Duodenal mucosa (tissue), 2 donors: ENCODE results near the gene KDM7A.

Experiments
- H3K27ac ChIP-seq: one replicate; pipeline ENCODE4 v1.7.0; 2013; ENCODE audit warnings: low read depth, low read length
- H3K27me3 ChIP-seq, 2 donors: one replicate each; pipeline ENCODE4 v1.7.0; 2013; ENCODE audit warnings: low read length in 2 of 2, control low read depth in 1 of 2; ENCODE audit not compliant: insufficient read depth in 2 of 2, control insufficient read depth in 1 of 2
- H3K36me3 ChIP-seq, 2 donors: one replicate each; pipeline ENCODE4 v1.7.0; 2013; ENCODE audit warnings: low read length in 2 of 2, control low read depth in 1 of 2; ENCODE audit not compliant: insufficient read depth in 2 of 2, control insufficient read depth in 1 of 2
- H3K4me1 ChIP-seq, 2 donors: one replicate each; pipeline ENCODE4 v1.7.0; 2013; ENCODE audit warnings: low read length in 2 of 2, control low read depth in 1 of 2; ENCODE audit not compliant: insufficient read depth in 2 of 2, control insufficient read depth in 1 of 2
- H3K4me3 ChIP-seq, 2 donors: one replicate each; pipeline ENCODE4 v1.7.0; 2013; ENCODE audit warnings: low read length in 2 of 2, low read depth in 1 of 2
- H3K9ac ChIP-seq, 2 donors: one replicate each; pipeline ENCODE4 v1.7.0; 2013; ENCODE audit warnings: low read length in 2 of 2, low read depth in 1 of 2
- H3K9me3 ChIP-seq, 2 donors: one replicate each; pipeline ENCODE4 v1.7.0; 2013; ENCODE audit warnings: low read length in 2 of 2, control low read depth in 1 of 2; ENCODE audit not compliant: control insufficient read depth in 1 of 2

KDM7A gene

DNA sequence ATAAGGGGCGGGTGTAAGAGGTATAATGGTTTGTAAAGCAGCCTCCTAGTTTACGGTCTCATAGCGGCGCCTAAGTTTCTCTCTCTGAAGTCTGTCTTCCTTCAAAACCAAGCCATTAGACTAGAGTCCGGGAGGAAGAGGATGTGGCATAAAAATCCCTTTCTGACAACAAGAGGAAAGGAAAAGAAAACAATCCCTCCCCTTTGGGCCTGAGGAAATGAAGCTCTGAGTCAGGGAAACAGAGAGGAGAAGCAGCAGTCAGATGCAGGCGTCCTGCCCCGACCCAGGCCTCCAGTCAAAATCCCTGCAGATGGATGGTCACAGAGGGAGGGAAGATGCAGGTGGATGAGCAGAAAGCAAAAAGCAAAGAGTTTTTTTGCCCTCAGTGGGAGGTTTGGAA, 137.7 kb downstream of the KDM7A start:
- Histone ChIP-seq H3K27me3 (no peaks in the 10 kb centered on the region), H3K36me3 (peaks cover 42 to 59% of the 10 kb centered on the region in 2 donors)

DNA sequence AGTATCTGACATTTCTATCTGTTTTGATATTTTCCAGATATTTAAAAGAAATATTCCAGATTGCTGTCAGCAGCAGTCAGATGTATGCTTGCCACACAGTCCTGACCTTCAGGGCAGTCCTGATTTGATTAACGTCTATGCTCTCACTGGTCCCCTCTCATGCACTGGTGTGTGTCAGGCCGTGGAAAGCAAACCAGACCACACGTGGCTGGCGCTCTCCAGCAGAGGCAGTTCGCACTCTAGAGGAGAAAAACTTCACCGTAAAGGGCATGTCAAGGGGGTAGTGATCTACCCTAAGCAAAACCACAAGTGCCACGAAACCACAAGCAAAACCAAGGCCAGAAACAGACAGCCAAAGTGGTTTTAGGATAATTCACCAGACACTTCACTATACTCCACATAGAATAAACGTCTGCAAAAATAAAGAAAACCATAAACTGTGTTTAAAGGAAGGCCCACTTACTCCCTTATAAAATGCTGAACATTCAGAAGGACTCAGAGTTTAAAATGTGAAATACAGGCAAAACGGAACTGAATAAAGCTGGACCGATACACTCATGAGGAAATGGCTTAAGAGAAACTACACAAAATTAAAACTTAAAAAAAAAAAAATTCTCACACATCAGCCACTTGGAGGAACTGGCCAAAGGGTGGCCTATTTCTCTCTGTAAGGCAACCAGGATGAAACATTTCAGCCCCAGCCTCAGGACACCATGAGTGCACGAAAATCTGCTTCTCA, 140.4 kb downstream of the KDM7A start:
- H3K9me3 ChIP-seq, result no peaks in the 10 kb centered on the region
- H3K4me3 ChIP-seq, result no peak overlapping the region
- no peaks in the 10 kb centered on the region for H3K27me3 ChIP-seq
- H3K4me1 ChIP-seq, result peaks cover 0 to 6% of the 10 kb centered on the region in 2 donors
- H3K36me3 ChIP-seq, result peaks cover 41 to 77% of the 10 kb centered on the region in 2 donors
- no peak overlapping the region for H3K9ac ChIP-seq
- no peak overlapping the region for H3K27ac ChIP-seq

More for the DNA sequence above, 137.7 kb downstream of the KDM7A start:
- Histone ChIP-seq H3K27ac (no peak overlapping the region), H3K9me3 (no peaks in the 10 kb centered on the region), H3K4me1 (peaks cover 0 to 6% of the 10 kb centered on the region in 2 donors), H3K4me3 (no peak overlapping the region), H3K9ac (no peak overlapping the region)

DNA sequence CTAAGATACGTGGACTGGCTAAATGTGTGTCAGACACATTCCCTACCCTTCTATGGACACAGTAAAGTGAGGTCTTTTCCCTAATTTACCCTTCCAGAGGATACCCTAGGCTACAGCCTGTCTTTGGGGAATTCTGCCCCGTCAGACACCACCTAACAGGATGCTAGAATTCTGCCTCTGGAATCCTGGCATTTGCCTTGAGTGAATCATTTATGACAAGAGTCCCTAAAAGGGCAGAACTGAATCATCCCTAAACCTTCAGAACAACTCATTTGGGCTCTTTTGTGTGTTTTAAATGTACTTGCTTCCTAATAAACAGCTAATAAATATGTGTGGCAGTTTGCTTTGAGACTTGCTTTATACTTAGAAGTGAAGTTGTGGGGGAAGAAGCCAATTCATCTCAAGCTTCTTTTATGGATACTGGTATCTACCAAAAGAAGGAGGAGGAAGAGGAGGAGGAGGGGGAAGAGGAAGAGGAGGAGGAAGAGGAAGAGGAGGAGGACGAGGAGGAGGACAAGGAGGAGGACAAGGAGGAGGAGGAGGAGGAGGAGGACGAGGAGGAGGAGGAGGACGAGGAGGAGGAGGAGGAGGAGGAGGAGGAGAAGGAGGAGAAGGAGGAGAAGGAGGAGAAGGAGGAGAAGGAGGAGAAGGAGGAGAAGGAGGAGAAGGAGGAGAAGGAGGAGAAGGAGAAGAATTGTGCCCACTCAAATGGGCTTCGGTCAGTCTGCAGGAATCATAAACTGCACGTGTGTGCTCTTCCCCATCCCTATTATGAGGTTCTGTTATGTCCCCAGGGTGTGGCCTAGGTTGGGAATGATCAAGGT, 141.2 kb downstream of the KDM7A start:
- Histone ChIP-seq H3K36me3 (peaks cover 37 to 72% of the 10 kb centered on the region in 2 donors), H3K9ac (no peak overlapping the region), H3K4me3 (no peak overlapping the region), H3K27me3 (no peaks in the 10 kb centered on the region), H3K27ac (no peak overlapping the region), H3K9me3 (no peaks in the 10 kb centered on the region), H3K4me1 (peaks cover 0 to 6% of the 10 kb centered on the region in 2 donors)
